Measurements from ENCODE around the gene SLC4A1AP. TPM values are rescaled to one million over a fixed set of nuclear protein-coding genes. Genes with fewer than 3 reads are reported as not detected.

The SLC4A1AP gene
- total and polyA plus RNA-seq, 10 of the 15 experiments (the other 5 are each of a cell fraction or from before 2014, with no cell fraction given): 6.5 to 30.1 (median 21.5) TPM

- TF ChIP-seq ZNF687 (IDR thresholded peaks at IDR 0.05) (no peak), NR2F1 (conservative IDR thresholded peaks at IDR 0.05) (no peak), BCL11A (IDR thresholded peaks at IDR 0.05; ENCODE audit: low read depth, low read length) (no peak)
Measured at GRCh38 chr2:27621524-27621923, 42.2 kb upstream of the SLC4A1AP start (continued).

DNA sequence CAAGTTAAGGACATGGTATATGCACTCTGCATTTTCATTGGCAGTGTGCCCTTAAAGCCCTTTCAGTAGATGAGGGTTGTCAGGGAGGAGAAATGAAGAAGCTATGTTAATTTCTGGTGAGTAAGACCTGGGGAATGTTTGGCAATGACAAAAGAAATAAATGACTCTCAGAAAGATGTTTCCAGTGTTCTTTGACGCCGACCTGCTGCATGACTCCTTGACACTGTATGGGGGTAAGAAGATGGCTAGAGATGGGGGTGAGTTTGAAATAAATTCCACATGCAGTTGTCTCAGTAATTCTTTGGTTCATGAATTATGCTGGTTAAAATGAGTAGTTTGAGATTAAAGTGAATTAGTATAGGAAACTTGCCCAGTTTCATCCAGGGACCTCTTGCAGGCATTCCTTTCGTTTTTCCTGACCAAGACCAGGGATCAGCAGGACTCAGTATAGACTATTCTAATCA lies 40.7 kb upstream of the SLC4A1AP start:
- no peak overlapping the region for H3K27ac ChIP-seq (ENCODE audit: control insufficient read depth, insufficient read depth)
- no peak for TF ChIP-seq SMAD5 (IDR thresholded peaks at IDR 0.05; ENCODE audit: low read depth)
- TF ChIP-seq SUZ12 (IDR thresholded peaks at IDR 0.05; ENCODE audit: unreplicated experiment): no peak
- no peak for TF ChIP-seq HDAC6 (IDR thresholded peaks at IDR 0.05; ENCODE audit: unreplicated experiment)
- no peak for TF ChIP-seq ESRRA (IDR thresholded peaks at IDR 0.05; ENCODE audit: low read length)
- TF ChIP-seq TCF3 (IDR thresholded peaks at IDR 0.05; ENCODE audit: borderline replicate concordance, insufficient read depth, low read depth, low read length): no peak
- no peak for TF ChIP-seq NR2C1 (IDR thresholded peaks at IDR 0.05)
- TF ChIP-seq, protein P1, sequence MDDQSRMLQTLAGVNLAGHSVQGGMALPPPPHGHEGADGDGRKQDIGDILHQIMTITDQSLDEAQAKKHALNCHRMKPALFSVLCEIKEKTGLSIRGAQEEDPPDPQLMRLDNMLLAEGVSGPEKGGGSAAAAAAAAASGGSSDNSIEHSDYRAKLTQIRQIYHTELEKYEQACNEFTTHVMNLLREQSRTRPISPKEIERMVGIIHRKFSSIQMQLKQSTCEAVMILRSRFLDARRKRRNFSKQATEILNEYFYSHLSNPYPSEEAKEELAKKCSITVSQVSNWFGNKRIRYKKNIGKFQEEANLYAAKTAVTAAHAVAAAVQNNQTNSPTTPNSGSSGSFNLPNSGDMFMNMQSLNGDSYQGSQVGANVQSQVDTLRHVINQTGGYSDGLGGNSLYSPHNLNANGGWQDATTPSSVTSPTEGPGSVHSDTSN (IDR thresholded peaks at IDR 0.05; ENCODE audit: insufficient replicate concordance, low read depth, low read length): no peak
- TF ChIP-seq SREBF2 (IDR thresholded peaks at IDR 0.05; ENCODE audit: low read length): no peak
- no peak for TF ChIP-seq ATF7 (IDR thresholded peaks at IDR 0.05; ENCODE audit: low read depth)
- RAD21 ChIA-PET (ENCODE audit: unreplicated experiment): no interaction called here
- POLR2A ChIA-PET: no interaction called here
- H3K9ac ChIP-seq (ENCODE audit: control insufficient read depth, insufficient read depth, low read length): no peak overlapping the region
- H3K27me3 ChIP-seq (replicated peaks in 1 of 2; ENCODE audit: control insufficient read depth in 2 of 2, insufficient read depth in 2 of 2, low read length in 1 of 2): no peaks in the 10 kb centered on the region
- SMC1A ChIA-PET (ENCODE audit: uncharacterized antibody, unreplicated experiment): no interaction called here
- H3K4me1 ChIP-seq (ENCODE audit: control insufficient read depth, insufficient read depth, low read length): no peaks in the 10 kb centered on the region; the same call in 1 of the 2 replicates
- H3K4me2 ChIP-seq (ENCODE audit: control insufficient read depth, insufficient read depth): no peak overlapping the region
- no peaks in the 10 kb centered on the region for H3K79me2 ChIP-seq (ENCODE audit: control insufficient read depth, insufficient read depth, low read length)
- ATAC-seq: no peak
- no peak overlapping the region for H2AFZ ChIP-seq (ENCODE audit: control insufficient read depth, low read depth, low read length)
- H3K4me3 ChIP-seq: no peak overlapping the region
- H3K36me3 ChIP-seq (ENCODE audit: control insufficient read depth in 2 of 2, insufficient read depth in 2 of 2, low read length in 1 of 2): peaks cover 3 to 29% of the 10 kb centered on the region in 2 experiments; a peak in 3 of 4 replicates
- WGBS (ENCODE audit: insufficient coverage, insufficient replicate concordance, low lambda C conversion rate, missing lambda C conversion rate): 63% methylated on average over 3 of the region's 3 CpGs
- no peak for DNase-seq (ENCODE audit: low read depth, low spot score)
- H3K9me3 ChIP-seq (replicated peaks; ENCODE audit: control insufficient read depth, insufficient read depth, low read length): no peaks in the 10 kb centered on the region
- no peak for FAIRE-seq
- CTCF ChIA-PET: interaction anchor here (1.1 kb wide), 1 partner anchor 167 kb away, joined by 3 read pairs; no protein-coding TSS in a partner anchor
- intact Hi-C loops (cut with micrococcal nuclease; ENCODE audit: unreplicated experiment): no loop called here
- in situ Hi-C loops (cut with MboI): no loop called here
- BruUV-seq (replicated peaks): no TSS peak
- H4K20me1 ChIP-seq (ENCODE audit: control insufficient read depth, insufficient read depth): no peaks in the 10 kb centered on the region
